NCI-H748 (cell line): ENCODE results near the gene TMEM186.
A peak's percentile ranks its signal among the peaks of the same experiment; 100 is the strongest.
"Not testable (repeated sequence)": the region's sequence is repeated elsewhere in the genome, so short reads cannot be mapped to it uniquely, and the experiment has no call there.

Experiments used
- DNase-seq: peaks from one replicate; lab custom pipeline; 2025; ENCODE audit not compliant: unreplicated experiment; lab: John Stamatoyannopoulos, UW

Gene TMEM186

DNA sequence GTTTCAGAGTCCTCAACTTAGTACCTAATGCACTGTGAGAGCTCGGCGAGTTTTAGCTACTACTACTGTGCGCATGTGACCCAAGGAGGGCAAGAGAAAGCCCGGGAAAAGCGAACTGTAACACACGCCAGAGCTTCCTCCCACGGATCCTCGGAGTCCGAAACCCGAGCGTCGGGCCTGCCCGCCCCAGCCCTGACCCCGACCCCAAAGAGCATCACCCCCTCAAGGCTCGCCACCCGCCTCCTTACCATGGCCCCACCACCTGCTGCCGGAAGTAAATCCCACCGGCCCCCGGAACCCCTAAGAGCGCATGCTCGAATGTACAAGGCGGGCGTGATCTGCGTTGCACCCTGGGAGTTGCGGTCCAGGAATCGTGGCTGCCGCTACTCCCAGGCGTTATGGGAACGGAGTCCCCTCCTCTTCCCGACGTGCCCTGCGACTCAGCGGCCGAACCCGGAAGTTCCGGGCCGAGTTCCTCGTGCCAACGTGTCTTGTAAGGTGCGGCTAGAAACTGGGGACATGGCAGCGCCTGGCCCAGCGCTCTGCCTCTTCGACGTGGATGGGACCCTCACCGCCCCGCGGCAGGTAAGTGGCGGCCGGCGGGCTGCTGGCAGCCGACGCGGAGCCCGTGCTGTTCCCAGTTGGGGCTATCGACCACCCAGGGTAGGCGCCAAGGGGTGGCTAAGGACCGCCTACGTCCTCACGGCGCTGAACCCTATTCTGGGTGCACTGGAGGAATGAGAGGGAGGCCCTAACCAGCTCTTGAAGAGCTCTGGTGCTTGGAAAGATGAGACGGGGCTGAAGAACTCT, at the start of gene TMEM186, which contains the start of gene PMM2:
Gene TMEM186, minus strand, starts transcription at position 276 of the 810 bp plus-strand sequence. Its CDS starts 25 bp downstream, at position 251.
Gene PMM2, plus strand, starts transcription at position 476 of the 810 bp plus-strand sequence. Its CDS starts 44 bp downstream, at position 520.
- peak; percentile 94 for DNase-seq

- DNase-seq = no peak
Measured at GRCh38 chr16:8847145-8847544, 49.7 kb upstream of the TMEM186 start.

- no peak for DNase-seq
Measured at GRCh38 chr16:8846401-8846932, 49.0 kb upstream of the TMEM186 start.

- DNase-seq = no peak
Measured at GRCh38 chr16:8845699-8846298, 48.4 kb upstream of the TMEM186 start.

DNA sequence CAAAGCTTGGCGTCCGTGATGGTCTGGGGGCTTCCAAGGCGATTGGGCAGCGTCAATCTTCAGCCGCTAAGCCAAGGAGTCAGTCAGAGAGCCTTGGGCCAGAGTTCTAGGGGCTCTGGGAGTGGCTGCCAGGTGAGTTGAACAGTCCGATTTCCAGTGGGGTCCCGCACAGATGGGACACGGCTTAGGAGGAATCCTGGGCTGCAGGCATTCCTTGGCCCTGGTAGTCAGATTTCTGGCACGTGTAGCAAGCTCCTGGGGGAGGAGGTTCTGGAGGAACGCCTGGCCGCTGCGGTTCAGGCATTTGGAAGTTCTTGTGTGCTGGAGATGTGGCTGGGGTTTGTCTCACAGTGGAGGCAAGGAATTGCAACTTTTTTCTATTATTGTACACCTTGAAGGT, 45.9 kb upstream of the TMEM186 start:
- not testable (repeated sequence) for DNase-seq

- DNase-seq = not testable (repeated sequence)
Measured at GRCh38 chr16:8842016-8842415, 44.6 kb upstream of the TMEM186 start.

GRCh38 chr16:8837594-8837993, 40.2 kb upstream of the TMEM186 start:
- not testable (repeated sequence) for DNase-seq

- not testable (repeated sequence) for DNase-seq
Measured at GRCh38 chr16:8836797-8837196, 39.4 kb upstream of the TMEM186 start.

DNA sequence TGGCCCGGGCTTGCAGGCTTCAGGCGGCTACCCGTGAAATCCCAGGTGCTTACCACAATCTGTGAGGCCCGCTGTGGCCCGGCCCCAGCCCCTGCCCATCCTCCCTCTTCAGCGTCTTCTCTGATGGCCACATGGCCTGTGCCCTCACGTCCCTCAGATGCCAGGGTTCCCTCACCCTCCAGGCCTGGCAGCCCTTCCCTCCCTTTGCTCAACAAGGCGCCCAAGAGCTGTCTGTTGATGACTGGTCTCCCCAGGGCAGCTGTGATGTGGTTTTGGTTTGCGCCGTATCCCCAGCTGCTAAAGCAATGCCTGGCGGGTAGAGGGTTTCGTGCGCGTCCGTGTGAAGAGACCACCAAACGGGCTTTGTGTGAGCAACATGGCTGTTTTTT, 35.3 kb upstream of the TMEM186 start:
- no peak for DNase-seq

DNA sequence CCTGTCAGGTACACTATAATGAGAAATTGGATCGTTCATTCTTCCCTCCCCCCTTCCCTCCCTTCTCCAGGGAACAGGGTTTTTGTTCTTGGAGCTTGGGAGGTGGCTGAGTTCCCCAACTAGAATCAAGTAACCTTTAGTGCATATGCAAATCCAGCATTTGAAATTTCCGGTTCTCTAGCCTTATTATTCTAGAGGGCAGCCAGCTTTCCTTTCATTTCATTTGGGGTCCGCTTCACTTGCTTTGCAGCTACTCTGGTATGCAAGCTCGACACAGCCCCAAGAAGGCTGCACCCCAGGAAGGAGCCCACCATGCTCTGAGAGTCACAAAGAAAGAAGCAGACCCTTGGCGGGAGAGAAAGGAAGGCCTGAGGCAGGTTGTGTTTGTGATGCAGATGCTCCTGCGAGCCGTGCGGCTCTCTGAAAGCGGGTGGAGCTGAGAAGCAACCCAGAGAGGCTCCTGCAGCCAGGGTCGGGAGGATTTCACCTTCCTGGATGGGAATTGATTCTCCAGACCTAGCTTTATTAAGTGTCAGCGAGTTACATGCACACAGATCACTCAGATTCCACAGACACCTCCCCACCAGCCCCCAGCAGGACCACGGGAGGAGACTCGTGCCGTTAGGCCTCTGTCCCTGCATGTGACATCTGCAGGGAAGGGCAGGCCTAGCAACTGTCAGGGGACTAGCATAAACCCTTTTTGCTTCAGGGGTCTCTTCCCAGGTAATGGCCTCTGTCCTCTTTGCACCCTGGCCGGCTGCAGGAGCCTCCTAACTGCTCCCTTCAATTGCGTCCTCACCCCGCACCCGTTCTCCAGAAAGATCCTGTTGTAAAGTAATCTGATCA, 34.7 kb upstream of the TMEM186 start:
- no peak for DNase-seq

DNA sequence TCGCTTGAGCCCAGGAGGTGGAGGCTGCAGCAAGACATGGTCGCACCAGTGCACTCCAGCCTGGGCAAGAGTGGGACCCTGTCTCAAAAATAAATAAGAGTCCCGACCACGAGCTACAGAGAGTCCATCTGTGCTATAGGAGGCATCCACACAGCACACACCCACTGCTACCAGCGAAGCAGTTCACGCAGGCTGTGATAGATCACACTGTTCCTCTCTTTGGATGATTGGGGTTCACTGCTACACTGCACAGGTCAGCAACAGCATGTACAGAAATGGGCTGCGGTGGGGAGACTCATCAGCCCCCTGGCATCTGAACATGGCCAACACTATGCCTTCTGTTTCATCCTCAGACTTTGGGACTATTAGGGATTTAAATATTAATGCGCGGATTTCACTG, 34.0 kb upstream of the TMEM186 start:
- no peak for DNase-seq

DNA sequence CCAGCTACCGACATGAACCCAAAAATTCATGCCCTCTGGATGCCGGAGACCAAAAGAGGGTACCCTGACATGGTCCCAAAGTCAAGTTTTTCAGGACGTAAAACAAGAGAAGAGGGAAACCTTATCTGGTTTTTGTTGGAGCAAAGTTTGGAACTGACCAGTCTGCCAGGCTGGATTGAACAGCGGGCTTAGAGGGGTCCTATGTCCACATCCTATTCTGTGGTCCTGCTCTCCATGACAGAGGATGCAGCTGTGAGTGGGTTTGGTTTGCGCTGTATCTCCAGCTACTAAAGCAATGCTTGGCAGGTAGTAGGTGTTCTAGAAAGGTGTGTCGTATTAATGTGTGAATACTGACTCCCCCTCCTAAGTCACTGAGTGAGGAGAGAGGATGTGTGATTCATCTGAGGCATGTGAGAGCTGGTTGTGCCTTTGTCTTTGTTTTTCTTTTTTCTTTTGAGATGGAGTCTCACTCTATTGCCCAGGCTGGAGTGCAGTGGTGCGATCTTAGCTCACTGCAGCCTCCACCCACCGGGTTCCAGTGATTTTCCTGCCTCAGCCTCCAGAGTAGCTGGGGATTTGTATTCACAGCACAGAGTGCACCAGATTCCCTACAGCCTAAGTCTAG, 31.2 kb upstream of the TMEM186 start:
- no peak for DNase-seq

GRCh38 chr16:8826278-8826879, 28.9 kb upstream of the TMEM186 start:
- no peak for DNase-seq

GRCh38 chr16:8822403-8822802, 25.0 kb upstream of the TMEM186 start:
- no peak for DNase-seq

- DNase-seq = no peak
Measured at GRCh38 chr16:8819411-8820034, 22.1 kb upstream of the TMEM186 start.

DNA sequence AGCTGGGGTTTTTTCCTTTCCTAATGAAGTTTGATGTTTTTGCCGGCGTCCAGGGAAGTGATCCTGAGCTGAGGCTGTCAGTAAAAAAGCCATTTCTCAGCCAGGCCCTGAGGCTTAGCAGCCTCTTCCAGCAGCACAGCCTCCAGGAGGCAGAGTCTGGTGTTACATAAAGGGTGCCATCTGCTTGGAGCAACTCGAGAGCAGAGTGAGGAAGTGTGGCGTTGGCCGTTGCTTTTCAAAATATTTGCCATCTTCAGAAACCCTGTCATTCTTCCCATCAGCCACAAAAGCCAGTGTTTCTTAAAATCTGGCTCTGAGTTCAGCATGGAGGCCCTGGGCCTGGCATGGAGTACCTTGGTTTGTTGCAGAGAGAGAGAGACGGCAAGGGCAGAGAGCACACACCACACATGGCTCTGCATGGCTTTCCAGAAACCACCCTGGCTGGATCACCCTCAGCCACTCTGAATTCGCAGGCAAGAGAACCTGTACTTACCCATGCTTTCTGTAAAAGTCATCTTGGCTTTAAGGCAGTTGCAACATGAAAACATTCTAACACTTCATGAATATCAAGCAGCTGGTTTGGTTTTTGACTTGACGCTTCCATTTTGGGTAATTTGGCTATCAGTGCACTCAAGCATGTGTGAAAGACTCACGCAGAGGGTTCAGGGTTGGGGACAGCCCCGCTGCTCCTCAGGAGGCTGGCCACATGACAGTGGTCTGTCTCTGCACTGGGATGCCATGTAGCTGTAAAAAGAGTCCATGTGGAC, 21.2 kb upstream of the TMEM186 start:
- DNase-seq = no peak

- DNase-seq = no peak
Measured at GRCh38 chr16:8816967-8817655, 19.7 kb upstream of the TMEM186 start.

GRCh38 chr16:8814095-8814806, 16.8 kb upstream of the TMEM186 start:
- DNase-seq = no peak
